ENCODE results near the gene DCPS. TPM values are rescaled to one million over a fixed set of nuclear protein-coding genes. Genes with fewer than 3 reads are reported as not detected.

Gene DCPS
- total and polyA plus RNA-seq, 2 of the 4 experiments (the other 2 are of a cell fraction): 19.7 to 34.8 TPM

DNA sequence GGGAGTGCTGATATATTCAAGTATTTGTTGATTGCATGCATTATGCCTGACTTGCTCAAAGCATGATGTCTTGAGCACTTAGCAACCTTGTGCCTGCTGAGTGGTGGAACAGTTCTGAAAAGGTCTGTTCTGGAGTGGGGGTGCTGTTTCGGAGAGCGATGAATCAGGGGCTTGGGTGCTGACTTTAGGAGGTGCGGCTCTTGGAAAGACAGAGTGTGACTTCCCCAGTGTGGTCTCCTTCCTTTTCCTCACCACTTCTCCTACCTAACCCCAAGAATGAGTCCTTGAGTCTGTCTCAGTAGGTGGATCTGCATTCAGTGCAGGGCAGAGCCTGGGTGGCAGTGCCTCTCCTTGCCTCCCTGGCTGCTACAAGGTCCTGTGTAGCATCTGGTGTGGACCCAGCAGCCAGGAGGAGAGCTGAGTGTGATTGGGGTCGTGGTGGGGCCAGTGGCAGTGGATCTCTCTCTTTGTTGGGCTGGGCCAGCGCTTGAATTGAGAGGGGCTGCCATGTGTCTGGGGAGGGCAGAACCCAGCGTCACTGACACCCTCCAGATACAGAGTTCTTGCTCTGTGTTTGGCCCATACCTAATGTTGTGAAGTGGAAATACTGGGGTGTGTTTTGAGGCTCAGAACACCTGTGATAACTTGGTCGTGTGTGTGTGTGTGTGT is 87.6 kb downstream of the DCPS start:
- no peaks in the 10 kb centered on the region; the same call in 1 of the 2 replicates for H4K20me1 ChIP-seq (ENCODE audit: insufficient read depth, low read length)
- no peaks in the 10 kb centered on the region for H3K36me3 ChIP-seq (ENCODE audit: control insufficient read depth, insufficient read depth, low read length)
- H2BK15ac ChIP-seq (ENCODE audit: low read depth, low read length): no peak overlapping the region
- BruUV-seq (replicated peaks): no TSS peak
- H3K9ac ChIP-seq (ENCODE audit: low read depth, low read length): no peak overlapping the region
- no peak for TF ChIP-seq RAD21 (IDR thresholded peaks at IDR 0.05; ENCODE audit: low read length)
- no peak for TF ChIP-seq SMC3 (IDR thresholded peaks at IDR 0.05; ENCODE audit: low read depth, low read length)
- no peak for TF ChIP-seq BHLHE40 (IDR thresholded peaks at IDR 0.05; ENCODE audit: low read depth, low read length)
- TF ChIP-seq, protein P1, sequence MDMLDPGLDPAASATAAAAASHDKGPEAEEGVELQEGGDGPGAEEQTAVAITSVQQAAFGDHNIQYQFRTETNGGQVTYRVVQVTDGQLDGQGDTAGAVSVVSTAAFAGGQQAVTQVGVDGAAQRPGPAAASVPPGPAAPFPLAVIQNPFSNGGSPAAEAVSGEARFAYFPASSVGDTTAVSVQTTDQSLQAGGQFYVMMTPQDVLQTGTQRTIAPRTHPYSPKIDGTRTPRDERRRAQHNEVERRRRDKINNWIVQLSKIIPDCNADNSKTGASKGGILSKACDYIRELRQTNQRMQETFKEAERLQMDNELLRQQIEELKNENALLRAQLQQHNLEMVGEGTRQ (IDR thresholded peaks at IDR 0.05; ENCODE audit: low read depth, low read length): no peak
- TF ChIP-seq NFE2L2 (IDR thresholded peaks at IDR 0.05; ENCODE audit: low read depth, low read length): no peak
- TF ChIP-seq CHD1 (IDR thresholded peaks at IDR 0.05; ENCODE audit: low read depth, low read length): no peak
- TF ChIP-seq RFX5 (IDR thresholded peaks at IDR 0.05; ENCODE audit: low read depth, low read length): no peak
- TF ChIP-seq, protein P2, sequence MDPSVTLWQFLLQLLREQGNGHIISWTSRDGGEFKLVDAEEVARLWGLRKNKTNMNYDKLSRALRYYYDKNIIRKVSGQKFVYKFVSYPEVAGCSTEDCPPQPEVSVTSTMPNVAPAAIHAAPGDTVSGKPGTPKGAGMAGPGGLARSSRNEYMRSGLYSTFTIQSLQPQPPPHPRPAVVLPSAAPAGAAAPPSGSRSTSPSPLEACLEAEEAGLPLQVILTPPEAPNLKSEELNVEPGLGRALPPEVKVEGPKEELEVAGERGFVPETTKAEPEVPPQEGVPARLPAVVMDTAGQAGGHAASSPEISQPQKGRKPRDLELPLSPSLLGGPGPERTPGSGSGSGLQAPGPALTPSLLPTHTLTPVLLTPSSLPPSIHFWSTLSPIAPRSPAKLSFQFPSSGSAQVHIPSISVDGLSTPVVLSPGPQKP (IDR thresholded peaks at IDR 0.05; ENCODE audit: borderline replicate concordance, low read depth, low read length): no peak
- no peak for TF ChIP-seq MXI1 (IDR thresholded peaks at IDR 0.05; ENCODE audit: borderline replicate concordance, low read depth, low read length)
- no peak for TF ChIP-seq RCOR1 (IDR thresholded peaks at IDR 0.05; ENCODE audit: insufficient replicate concordance, low read length)
- TF ChIP-seq MAZ (IDR thresholded peaks at IDR 0.05; ENCODE audit: borderline replicate concordance, low read depth, low read length): no peak
- no peak for TF ChIP-seq MAFK (IDR thresholded peaks at IDR 0.05; ENCODE audit: low read depth, low read length)
- no peak for TF ChIP-seq POLR2A (IDR thresholded peaks at IDR 0.05; ENCODE audit: low read depth, low read length)
- no peak for TF ChIP-seq CEBPB (IDR thresholded peaks at IDR 0.05; ENCODE audit: low read depth, low read length)
- TF ChIP-seq, protein P3, sequence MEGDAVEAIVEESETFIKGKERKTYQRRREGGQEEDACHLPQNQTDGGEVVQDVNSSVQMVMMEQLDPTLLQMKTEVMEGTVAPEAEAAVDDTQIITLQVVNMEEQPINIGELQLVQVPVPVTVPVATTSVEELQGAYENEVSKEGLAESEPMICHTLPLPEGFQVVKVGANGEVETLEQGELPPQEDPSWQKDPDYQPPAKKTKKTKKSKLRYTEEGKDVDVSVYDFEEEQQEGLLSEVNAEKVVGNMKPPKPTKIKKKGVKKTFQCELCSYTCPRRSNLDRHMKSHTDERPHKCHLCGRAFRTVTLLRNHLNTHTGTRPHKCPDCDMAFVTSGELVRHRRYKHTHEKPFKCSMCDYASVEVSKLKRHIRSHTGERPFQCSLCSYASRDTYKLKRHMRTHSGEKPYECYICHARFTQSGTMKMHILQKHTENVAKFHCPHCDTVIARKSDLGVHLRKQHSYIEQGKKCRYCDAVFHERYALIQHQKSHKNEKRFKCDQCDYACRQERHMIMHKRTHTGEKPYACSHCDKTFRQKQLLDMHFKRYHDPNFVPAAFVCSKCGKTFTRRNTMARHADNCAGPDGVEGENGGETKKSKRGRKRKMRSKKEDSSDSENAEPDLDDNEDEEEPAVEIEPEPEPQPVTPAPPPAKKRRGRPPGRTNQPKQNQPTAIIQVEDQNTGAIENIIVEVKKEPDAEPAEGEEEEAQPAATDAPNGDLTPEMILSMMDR (conservative IDR thresholded peaks at IDR 0.05; ENCODE audit: low read depth, low read length): no peak
- TF ChIP-seq FOS (IDR thresholded peaks at IDR 0.05; ENCODE audit: low read depth, low read length): no peak
- no peak overlapping the region for H2BK20ac ChIP-seq (ENCODE audit: low read depth, low read length)
- intact Hi-C loops (cut with micrococcal nuclease) (no loop called here), dilution Hi-C loops (cut with HindIII; ENCODE audit: low sequenced_read_pairs, unreplicated experiment) (no loop called here), in situ Hi-C loops (cut with MboI; ENCODE audit: low sequenced_read_pairs) (no loop called here)
- H3K56ac ChIP-seq (ENCODE audit: extremely low read depth, insufficient read depth, low read length): no peak overlapping the region
- WGBS, 2 experiments (ENCODE audit: extremely low coverage in 2 of 2, insufficient read length in 1 of 2): 40% methylated on average over 1 of the region's 7 CpGs; no CpG with 5 or more reads in 1 of the 2 experiments
- ChIA-PET CTCF (no interaction called here), POLR2A (ENCODE audit: unreplicated experiment) (no interaction called here)
- no peak overlapping the region for H2AK9ac ChIP-seq (replicated peaks; ENCODE audit: low read depth, low read length, poor library complexity)
- H2BK120ac ChIP-seq (ENCODE audit: low read depth, low read length): no peak overlapping the region
- ATAC-seq (ENCODE audit: low read depth) (no peak), DNase-seq (no peak)
- H2AFZ ChIP-seq (replicated peaks; ENCODE audit: low read length, poor library complexity): no peak overlapping the region
- H3K4me1 ChIP-seq (ENCODE audit: control insufficient read depth, insufficient read depth, low read length): peaks cover 2% of the 10 kb centered on the region; the same call in 1 of the 2 replicates
- H4K91ac ChIP-seq (ENCODE audit: insufficient read depth, low read depth, low read length): no peak overlapping the region
- H4K8ac ChIP-seq (ENCODE audit: low read depth in 2 of 2, low read length in 2 of 2): no peak overlapping the region
- H3K4me2 ChIP-seq (ENCODE audit: low read depth, low read length): no peak overlapping the region
- no peak overlapping the region for H3K4me3 ChIP-seq (ENCODE audit: insufficient read depth, low read depth, low read length)
- H3K27me3 ChIP-seq (ENCODE audit: control insufficient read depth, insufficient read depth, low read length): no peaks in the 10 kb centered on the region
- peaks cover 0 to 10% of the 10 kb centered on the region in 2 experiments; a peak in 3 of 4 replicates for H3K79me1 ChIP-seq (ENCODE audit: low read depth in 1 of 2, low read length in 2 of 2)
- H3K9me1 ChIP-seq (ENCODE audit: insufficient read depth, low read length): no peaks in the 10 kb centered on the region
- no peak overlapping the region for H2BK5ac ChIP-seq (ENCODE audit: low read depth, low read length, poor library complexity, severe bottlenecking)
- no peaks in the 10 kb centered on the region for H3K9me3 ChIP-seq (ENCODE audit: control insufficient read depth, insufficient read depth, low read length)
- no peak overlapping the region for H2AK5ac ChIP-seq (ENCODE audit: low read depth, low read length)
- no peak overlapping the region for H3K27ac ChIP-seq (ENCODE audit: insufficient read depth, low read length)
- H3K4ac ChIP-seq (ENCODE audit: low read depth, low read length): no peak overlapping the region
- H4K5ac ChIP-seq (ENCODE audit: low read depth, low read length): no peak overlapping the region
- no peak overlapping the region for H3K14ac ChIP-seq (replicated peaks; ENCODE audit: low read depth, low read length)
- no peak overlapping the region for H3K18ac ChIP-seq (ENCODE audit: low read depth, low read length)
- H3K23ac ChIP-seq (ENCODE audit: low read depth, low read length): no peak overlapping the region

All from IMR-90 (cell line).